ENCODE data around the gene NDUFB7. TPM values are rescaled to one million over a fixed set of nuclear protein-coding genes. Genes with fewer than 3 reads are reported as not detected.
"Not testable (repeated sequence)": the region's sequence is repeated elsewhere in the genome, so short reads cannot be mapped to it uniquely, and the experiment has no call there.

Gene NDUFB7
- total RNA-seq, 1 donor from 2014 or later: 137 TPM

DNA sequence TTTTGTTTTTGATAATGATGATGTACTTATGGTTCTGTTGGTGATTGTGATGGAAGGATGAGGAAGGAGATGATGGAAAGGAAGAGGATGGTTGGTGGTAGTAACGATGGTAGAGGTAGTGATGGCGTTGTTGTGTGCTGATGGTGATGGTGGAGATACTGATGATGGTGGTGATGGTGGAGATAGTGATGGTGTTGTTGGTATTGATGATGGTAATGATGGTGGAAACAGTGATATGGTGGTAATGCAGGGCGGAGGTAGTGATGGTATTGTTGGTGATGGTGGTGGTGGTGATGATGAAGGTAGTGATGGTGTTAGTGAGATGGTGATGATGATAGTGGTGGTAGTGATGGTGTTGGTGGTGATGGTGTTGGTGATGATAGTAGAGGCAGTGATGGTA lies 23.7 kb upstream of the NDUFB7 start:
- no peak for DNase-seq (ENCODE audit: extremely low spot score, unreplicated experiment)
- Mint-ChIP-seq H3K4me3 (no peak overlapping the region), H3K36me3 (no peaks in the 10 kb centered on the region), H3K27ac (no peak overlapping the region), H3K9me3 (peaks cover 11% of the 10 kb centered on the region), H3K4me1 (ENCODE audit: unreplicated experiment) (no peaks in the 10 kb centered on the region), H3K27me3 (no peaks in the 10 kb centered on the region)
- TF ChIP-seq CTCF (conservative IDR thresholded peaks at IDR 0.05): no peak

- H3K27me3 Mint-ChIP-seq; H3K4me3 Mint-ChIP-seq; H3K9me3 Mint-ChIP-seq; DNase-seq (ENCODE audit: extremely low spot score, unreplicated experiment); H3K27ac Mint-ChIP-seq; H3K4me1 Mint-ChIP-seq (ENCODE audit: unreplicated experiment); H3K36me3 Mint-ChIP-seq: not testable (repeated sequence)
Observed at GRCh38 chr19:14589433-14589832, 17.6 kb upstream of the NDUFB7 start.

GRCh38 chr19:14585187-14585586 lies 13.3 kb upstream of the NDUFB7 start:
- not testable (repeated sequence) for H3K27me3 Mint-ChIP-seq; DNase-seq (ENCODE audit: extremely low spot score, unreplicated experiment); H3K36me3 Mint-ChIP-seq; H3K4me1 Mint-ChIP-seq (ENCODE audit: unreplicated experiment); H3K4me3 Mint-ChIP-seq; H3K27ac Mint-ChIP-seq; H3K9me3 Mint-ChIP-seq

GRCh38 chr19:14584372-14584771 lies 12.5 kb upstream of the NDUFB7 start:
- not testable (repeated sequence) for H3K27me3 Mint-ChIP-seq; H3K9me3 Mint-ChIP-seq; H3K4me3 Mint-ChIP-seq; H3K36me3 Mint-ChIP-seq; H3K27ac Mint-ChIP-seq; H3K4me1 Mint-ChIP-seq (ENCODE audit: unreplicated experiment); DNase-seq (ENCODE audit: extremely low spot score, unreplicated experiment)

- no peaks in the 10 kb centered on the region for H3K9me3 Mint-ChIP-seq
- H3K4me3 Mint-ChIP-seq: no peak within 1 kb of the TSS
- no peak for DNase-seq (ENCODE audit: extremely low spot score, unreplicated experiment)
- H3K27me3 Mint-ChIP-seq: no peaks in the 10 kb centered on the region
- H3K27ac Mint-ChIP-seq: no peak within 1 kb of the TSS
- no peak for TF ChIP-seq CTCF (conservative IDR thresholded peaks at IDR 0.05)
- no peaks in the 10 kb centered on the region for H3K36me3 Mint-ChIP-seq
- no peaks in the 10 kb centered on the region for H3K4me1 Mint-ChIP-seq (ENCODE audit: unreplicated experiment)
Observed at GRCh38 chr19:14582894-14583340, 11.1 kb upstream of the NDUFB7 start, which contains the start of gene CLEC17A. CLEC17A (plus strand) TSS chr19:14583084; CDS start chr19:14583161, 77 bp downstream.

- no peak overlapping the region for H3K4me3 Mint-ChIP-seq
- no peak overlapping the region for H3K27ac Mint-ChIP-seq
- H3K36me3 Mint-ChIP-seq: no peaks in the 10 kb centered on the region
- no peaks in the 10 kb centered on the region for H3K4me1 Mint-ChIP-seq (ENCODE audit: unreplicated experiment)
- no peaks in the 10 kb centered on the region for H3K27me3 Mint-ChIP-seq
- no peak for DNase-seq (ENCODE audit: extremely low spot score, unreplicated experiment)
- no peak for TF ChIP-seq CTCF (conservative IDR thresholded peaks at IDR 0.05)
- no peaks in the 10 kb centered on the region for H3K9me3 Mint-ChIP-seq
Observed at GRCh38 chr19:14580623-14581237, 8.9 kb upstream of the NDUFB7 start.

- H3K9me3 Mint-ChIP-seq: no peaks in the 10 kb centered on the region
- no peaks in the 10 kb centered on the region for H3K36me3 Mint-ChIP-seq
- H3K27ac Mint-ChIP-seq: no peak overlapping the region
- H3K27me3 Mint-ChIP-seq: no peaks in the 10 kb centered on the region
- peaks cover 6% of the 10 kb centered on the region for H3K4me1 Mint-ChIP-seq (ENCODE audit: unreplicated experiment)
- TF ChIP-seq CTCF (conservative IDR thresholded peaks at IDR 0.05): no peak
- DNase-seq (ENCODE audit: extremely low spot score, unreplicated experiment): no peak
- no peak overlapping the region for H3K4me3 Mint-ChIP-seq
Observed at GRCh38 chr19:14577885-14578427, 6.1 kb upstream of the NDUFB7 start.

All from type B pancreatic cell (in vitro differentiated cells).